Hindlimb muscle (tissue), 1 donor: ENCODE measurements around the gene ANKS1B. TPM values are rescaled to one million over a fixed set of nuclear protein-coding genes. Genes with fewer than 3 reads are reported as not detected.
"Not testable (repeated sequence)": the region's sequence is repeated elsewhere in the genome, so short reads cannot be mapped to it uniquely, and the experiment has no call there.

Experiments
- DNase-seq: peaks from one replicate; pipeline ENCODE4 v3.0.0-alpha.2; 2013
- polyA plus RNA-seq: library from polyadenylated mRNA; unstranded; fragments of 120-200 nt; gene quantifications from one replicate; pipeline ENCODE4 v1.2.1, GENCODE V29; 2013; ENCODE audit not compliant: insufficient read length

ANKS1B gene
- polyA plus RNA-seq, 1 donor: 2.2 TPM

GRCh38 chr12:99752740-99753139, 232.0 kb downstream of the ANKS1B start:
- no peak for DNase-seq

GRCh38 chr12:99746538-99746937, 238.2 kb downstream of the ANKS1B start:
- no peak for DNase-seq

- DNase-seq: no peak
Observed at GRCh38 chr12:99745895-99746294, 238.8 kb downstream of the ANKS1B start.

GRCh38 chr12:99745121-99745520, 239.6 kb downstream of the ANKS1B start:
- DNase-seq: no peak

- DNase-seq: no peak
Observed at GRCh38 chr12:99736760-99737269, 247.9 kb downstream of the ANKS1B start.

GRCh38 chr12:99732131-99732530, 252.6 kb downstream of the ANKS1B start:
- no peak for DNase-seq

- DNase-seq: no peak
Observed at GRCh38 chr12:99722690-99723486, 261.8 kb downstream of the ANKS1B start.

- DNase-seq: no peak
Observed at GRCh38 chr12:99721715-99722275, 262.9 kb downstream of the ANKS1B start.

- DNase-seq: not testable (repeated sequence)
Observed at GRCh38 chr12:99720083-99720465, 264.7 kb downstream of the ANKS1B start.

- not testable (repeated sequence) for DNase-seq
Observed at GRCh38 chr12:99719411-99720082, 265.2 kb downstream of the ANKS1B start.

- DNase-seq: not testable (repeated sequence)
Observed at GRCh38 chr12:99715841-99716510, 268.8 kb downstream of the ANKS1B start.

GRCh38 chr12:99714921-99715320, 269.8 kb downstream of the ANKS1B start:
- not testable (repeated sequence) for DNase-seq

- no peak for DNase-seq
Observed at GRCh38 chr12:99713946-99714520, 270.7 kb downstream of the ANKS1B start.

- no peak for DNase-seq
Observed at GRCh38 chr12:99712281-99712680, 272.5 kb downstream of the ANKS1B start.

- DNase-seq: no peak
Observed at GRCh38 chr12:99711246-99711645, 273.5 kb downstream of the ANKS1B start.

GRCh38 chr12:99709619-99710018, 275.1 kb downstream of the ANKS1B start:
- no peak for DNase-seq

- DNase-seq: no peak
Observed at GRCh38 chr12:99709116-99709515, 275.6 kb downstream of the ANKS1B start.

GRCh38 chr12:99707883-99708282, 276.9 kb downstream of the ANKS1B start:
- no peak for DNase-seq

GRCh38 chr12:99706736-99707473, 277.8 kb downstream of the ANKS1B start:
- no peak for DNase-seq

GRCh38 chr12:99704458-99704857, 280.3 kb downstream of the ANKS1B start:
- no peak for DNase-seq

GRCh38 chr12:99704036-99704435, 280.7 kb downstream of the ANKS1B start:
- DNase-seq: no peak

- no peak for DNase-seq
Observed at GRCh38 chr12:99700032-99700431, 284.7 kb downstream of the ANKS1B start.
